DMS 273 (cell line): ENCODE data around the gene AMOT.

ENCODE experiments used
- DNase-seq: peaks from one replicate; lab custom pipeline; 2025; ENCODE audit not compliant: unreplicated experiment; lab: John Stamatoyannopoulos, UW

The AMOT gene

DNA sequence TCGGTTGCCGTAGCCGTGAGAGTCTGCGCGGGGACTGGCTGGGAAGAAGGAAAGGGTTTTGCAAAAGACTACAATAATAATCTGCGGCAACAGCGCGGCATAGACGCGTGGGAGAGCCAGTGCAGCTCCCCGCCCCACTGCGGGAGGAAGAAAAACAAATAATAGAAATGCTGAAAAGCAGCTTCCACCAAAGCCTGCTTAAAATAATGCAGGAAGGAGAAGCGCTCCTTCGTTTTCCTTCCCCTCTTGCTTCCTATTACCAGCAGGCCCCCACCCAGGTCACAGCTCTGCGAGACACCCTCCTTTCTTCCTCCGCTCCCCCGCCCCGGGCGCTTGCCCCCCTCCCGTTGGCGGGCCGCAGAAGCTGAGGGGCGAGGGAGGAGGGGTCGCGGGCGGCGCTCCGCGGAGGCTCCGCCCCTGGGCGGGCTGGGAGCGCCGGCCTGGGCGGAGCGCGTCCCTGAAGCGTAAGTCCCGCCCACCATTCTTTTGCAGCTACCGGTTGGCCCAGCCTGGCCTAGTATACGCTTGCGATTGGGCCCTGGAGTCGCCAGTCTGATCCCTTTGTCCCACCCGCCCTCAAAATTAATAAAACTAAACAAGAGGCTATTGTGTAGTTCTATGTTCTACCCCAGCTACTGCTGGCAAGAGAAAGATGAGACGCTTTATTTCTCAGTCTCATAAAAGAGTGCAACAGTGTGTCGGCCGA, 636 bp upstream of the AMOT start:
- DNase-seq: peak; percentile 92

DNA sequence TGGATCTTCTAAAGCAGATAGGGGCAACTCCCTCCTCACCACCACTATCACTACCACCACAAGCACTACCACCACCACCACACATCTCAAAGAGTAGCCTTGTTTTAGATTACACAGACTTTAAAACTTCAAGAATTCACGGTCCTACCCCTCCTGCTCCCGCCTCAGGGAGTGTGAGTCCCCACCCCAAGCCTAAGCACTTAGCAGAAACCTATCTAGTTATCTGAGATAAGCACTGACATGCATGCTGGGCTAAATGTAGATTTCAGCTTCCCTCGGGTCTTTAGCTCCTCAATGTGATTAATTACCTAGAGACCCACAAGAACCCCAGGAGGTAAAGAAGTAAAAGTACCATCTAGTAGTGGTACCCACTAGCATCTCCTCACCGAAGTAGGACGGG, 775 bp downstream of the AMOT start:
- DNase-seq: no peak

DNA sequence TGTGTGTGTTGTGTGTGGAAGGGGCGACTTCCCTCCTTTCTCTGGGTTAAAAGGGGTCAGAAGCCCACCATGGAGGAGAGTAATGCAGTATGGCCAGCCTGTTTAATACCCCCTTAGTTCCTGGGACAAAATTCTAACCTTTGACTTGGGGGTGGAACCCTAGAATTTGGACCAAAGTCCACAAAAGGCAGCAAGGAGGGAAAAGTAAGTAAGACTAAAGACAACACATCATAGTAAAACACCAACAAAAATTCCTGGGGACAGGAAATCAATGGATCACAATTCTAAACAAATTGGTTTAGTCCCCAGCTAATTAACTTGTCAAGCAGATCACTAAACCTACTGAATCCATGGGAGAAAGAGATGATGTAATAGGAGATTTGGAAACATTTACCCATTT, 3.1 kb downstream of the AMOT start:
- no peak for DNase-seq

DNA sequence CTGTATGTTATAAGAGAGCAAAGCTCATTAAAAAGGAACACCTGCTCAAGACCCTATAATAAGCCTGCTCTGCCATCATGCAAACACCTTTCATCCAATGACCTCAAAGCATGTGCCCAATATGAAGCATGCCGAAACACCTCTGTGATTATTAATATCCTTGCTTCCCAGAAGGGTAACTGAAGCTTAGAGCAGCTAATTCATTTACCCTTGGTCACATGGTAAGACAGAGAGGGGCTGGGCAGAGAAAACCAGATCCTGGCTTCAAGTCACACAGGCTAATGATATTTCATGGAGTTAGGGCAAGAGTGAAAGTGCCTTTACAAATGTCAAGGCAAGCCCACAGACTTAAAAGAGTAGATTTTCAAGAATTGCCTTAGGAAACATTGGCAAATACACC, 5.6 kb downstream of the AMOT start:
- no peak for DNase-seq

DNA sequence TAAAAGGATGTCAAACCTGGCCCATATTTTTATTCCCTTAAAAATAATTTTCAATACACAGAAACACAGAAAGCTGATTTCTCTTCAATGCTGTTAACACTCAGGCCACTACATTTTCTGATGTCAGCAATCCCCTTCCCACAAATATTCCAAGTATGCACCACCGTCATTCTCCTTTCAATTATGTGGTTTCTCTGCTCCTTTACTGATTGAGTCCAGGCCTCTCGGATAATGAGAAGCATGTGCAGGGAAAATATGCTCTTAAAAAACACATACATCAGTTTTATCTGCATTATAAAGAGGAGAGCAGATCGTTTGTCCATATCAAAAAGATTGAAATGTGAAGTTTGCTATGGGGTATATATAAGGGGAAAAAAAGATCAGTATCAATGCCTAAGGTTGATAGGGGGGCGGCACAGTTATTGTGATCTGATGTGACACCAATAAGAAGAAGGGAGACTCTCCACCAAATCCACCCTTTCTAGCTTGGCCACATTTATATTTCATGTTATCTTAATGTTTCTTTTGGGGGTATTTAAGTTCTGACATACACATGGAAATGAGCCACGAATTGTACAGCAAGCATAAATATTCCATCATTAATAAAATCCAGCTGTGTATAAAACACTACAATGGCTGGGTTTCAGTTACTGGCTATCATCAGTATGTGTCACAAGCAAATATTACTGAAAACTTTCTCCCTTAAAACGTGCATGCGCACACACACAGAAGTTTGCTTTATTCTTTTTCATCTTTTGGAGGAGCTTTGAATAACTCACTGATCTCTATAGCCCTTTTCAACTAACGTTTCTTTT, 6.4 kb downstream of the AMOT start:
- DNase-seq: no peak

DNA sequence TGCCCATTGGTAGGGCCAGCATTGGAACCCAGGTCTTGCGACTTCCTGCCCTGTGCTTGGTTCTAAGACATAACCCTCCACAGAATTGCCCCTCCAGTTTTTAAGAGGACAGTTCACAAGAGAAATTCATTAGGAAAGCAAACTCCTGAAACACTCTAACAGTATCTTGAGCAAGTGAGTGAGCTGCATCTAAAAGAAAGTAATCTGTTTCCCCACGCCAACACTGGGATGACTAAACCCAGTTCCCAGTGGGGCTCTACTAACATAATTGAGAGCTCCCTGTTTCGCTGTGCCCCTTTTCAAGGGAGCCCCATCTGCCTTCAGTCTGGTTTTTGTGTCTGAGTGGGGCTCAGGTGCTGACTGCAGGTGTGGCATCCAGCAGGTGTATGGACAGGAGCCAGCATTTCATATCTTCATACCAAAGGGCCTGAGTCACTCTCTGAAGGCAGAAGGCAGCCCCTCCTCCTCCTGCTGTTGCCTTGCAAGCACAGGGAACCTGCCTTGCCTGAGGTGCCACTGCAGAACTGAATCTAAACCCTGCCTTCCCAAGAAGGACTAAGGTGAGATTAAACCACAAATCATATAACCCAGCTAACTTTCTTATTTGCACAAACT, 8.0 kb downstream of the AMOT start:
- DNase-seq: no peak

DNA sequence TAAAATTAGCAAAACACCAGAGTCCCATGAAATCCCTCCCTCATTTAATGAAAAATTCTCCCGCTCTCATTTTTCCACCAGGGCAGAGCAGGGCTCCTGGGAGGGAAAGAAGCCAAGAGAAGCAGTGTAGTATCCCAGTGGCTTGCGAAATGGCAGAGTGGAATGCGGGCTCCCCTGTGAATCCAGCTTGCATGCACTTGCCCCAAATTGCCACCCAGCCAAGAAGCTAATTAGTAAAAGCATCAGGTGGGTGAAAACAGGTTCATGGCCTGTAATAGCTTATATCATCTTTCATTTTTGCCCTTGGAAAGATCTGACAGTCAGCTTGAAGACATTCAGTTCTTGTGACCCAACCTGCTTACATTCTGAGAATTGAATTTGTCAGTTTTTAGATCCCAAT, 10.1 kb downstream of the AMOT start:
- DNase-seq: no peak

DNA sequence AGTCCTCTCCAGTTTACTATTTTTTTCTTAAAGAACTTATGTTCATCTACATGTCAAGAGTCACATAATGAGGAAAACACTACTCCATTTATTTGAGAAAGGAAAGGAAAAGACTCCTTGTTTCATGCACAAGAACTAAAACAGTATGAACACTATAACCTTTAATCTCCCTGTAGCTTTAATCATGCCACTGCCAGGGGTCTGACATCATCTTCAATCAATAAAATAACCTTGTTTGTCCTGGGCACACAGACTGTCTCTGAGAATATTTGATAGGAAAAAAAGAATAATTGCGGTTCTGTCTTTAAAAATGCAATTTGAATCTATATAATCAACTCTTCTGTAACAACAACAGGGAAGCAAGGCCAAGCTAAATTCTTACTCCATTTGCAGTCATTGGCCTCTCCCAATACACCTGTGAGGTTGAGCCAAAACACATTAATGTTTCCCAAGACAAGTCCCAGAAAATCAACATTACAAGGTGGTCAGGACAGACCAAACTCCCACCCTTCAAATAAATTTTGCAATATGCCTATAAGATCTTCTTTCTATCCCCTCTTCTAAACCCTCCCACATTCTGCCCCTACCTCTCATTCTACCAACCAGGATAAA, 13.2 kb downstream of the AMOT start:
- no peak for DNase-seq

DNA sequence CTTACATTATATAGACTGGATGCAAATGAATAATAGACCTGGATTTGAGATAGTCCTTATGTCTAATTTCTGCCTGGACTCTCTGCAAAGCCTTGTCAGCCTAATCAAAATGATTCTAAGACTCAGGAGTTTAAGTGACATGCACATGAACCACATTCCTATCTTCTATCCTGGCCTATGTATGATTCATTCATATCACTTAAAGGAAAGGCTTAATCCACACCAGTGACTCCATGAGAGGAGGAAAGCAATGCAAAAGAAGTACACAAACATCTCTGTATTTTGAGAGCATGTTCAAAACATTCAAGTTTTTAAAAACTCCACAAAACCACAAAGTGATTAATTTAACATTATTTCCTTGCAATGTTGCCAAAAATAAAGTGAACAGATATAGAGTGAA, 14.6 kb downstream of the AMOT start:
- DNase-seq: no peak

DNA sequence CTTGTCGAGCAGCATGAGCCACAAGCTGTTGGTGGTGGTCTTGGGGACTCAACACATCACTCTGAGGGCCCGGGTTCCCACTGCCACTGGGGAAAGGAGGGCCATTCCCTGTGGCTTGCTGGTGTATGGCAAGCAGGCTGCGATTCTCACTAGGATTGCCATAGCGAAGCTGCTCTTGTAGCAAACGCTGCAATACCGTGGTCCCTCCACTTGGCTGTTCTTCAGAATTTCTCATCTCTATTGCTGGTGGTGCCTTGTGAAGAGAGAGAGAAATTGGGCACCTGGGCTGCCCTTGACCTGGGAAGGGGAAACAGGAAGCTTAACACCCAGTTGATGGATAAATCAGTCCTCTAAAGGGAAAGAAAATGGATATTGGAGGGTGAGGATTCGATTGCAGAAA, 17.7 kb downstream of the AMOT start:
- DNase-seq: no peak

DNA sequence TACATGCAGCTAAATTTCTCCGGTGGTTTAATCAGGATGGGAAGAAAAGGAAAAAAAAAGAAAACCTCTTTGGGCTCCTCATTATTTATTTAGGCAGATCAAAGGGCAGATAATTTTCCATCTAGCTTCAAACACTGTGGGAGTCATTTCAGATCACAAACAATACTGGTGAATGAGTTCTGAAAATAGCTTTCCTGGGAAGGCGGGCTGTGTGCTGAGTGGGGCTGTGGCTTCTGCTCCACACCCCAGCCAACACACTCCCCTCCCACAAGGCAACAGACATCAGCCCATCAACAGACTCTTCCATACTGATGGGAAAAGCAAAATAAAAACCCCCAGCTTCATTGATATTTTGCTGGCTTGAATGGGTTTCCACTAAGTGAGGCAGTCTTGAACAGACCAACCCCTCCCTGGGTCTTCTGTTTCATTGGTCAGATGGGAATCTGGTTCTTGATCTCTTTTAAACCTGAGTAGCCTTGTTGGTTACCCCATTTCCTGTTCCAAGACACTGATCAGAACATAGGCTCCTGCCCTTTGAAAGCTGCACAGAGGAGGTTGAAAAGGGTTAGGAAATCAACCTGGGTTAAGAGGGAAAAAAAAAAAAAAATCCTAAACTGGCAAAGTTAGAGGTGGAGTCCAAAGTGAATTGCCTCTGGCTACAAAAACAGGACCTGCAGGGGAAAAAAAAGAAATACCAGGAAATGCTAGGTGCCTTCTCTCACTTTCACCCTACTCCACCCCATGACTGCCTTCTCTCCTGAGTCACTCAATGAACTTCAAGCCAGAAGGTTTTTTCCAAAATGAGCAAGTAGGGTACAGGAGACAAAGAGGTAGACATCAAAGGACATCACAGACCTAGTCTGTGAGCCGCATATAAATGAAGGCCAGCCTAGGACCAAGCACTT, 20.0 kb downstream of the AMOT start:
- DNase-seq: no peak

DNA sequence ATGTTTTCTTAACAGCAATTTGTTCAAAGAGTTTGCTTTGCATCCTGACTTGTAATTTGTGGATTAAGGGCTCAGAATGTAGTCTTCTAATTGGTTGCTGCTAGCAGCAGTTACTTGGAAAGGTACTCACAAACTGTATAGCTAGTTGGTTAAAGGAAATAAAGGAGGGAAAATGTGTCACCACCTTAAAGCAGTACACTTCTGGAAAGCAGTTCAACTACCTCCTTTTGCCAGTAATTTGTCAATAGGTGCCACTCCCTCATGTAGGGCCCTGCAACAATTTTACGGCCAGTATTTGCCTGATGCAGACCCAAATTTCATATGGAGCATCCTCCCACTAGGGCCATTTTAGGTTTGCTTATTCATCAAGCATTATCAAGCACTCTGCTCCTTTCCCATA, 20.8 kb downstream of the AMOT start:
- no peak for DNase-seq

DNA sequence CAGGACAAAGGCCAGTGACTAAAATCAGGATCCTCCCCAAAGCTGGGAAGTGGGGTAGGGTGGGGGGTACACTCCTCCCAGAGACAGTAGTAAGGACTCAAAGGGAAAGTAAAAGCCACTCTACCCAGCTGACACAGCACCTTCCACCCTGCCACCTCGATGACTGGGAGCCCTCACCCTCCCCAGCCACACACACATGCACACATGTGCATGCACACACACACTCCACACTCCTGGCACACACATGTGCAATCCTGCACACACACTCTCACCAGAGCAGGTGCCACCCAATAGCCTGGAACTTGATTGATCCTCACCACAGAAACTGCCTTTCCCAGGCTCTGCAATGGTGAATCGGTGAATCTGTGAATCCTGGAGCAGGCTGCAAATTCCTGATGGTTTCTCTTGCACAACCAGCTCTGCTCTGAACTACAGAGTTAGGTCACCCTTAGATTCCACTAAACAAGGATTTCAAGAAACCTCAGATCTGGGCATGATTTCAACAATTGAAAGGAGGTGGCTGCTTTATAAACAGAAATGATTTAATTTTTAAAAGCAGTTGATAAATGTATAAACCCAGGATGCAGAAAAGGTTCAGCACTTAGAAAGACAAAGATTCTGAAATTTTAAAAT, 21.5 kb downstream of the AMOT start:
- DNase-seq: no peak

DNA sequence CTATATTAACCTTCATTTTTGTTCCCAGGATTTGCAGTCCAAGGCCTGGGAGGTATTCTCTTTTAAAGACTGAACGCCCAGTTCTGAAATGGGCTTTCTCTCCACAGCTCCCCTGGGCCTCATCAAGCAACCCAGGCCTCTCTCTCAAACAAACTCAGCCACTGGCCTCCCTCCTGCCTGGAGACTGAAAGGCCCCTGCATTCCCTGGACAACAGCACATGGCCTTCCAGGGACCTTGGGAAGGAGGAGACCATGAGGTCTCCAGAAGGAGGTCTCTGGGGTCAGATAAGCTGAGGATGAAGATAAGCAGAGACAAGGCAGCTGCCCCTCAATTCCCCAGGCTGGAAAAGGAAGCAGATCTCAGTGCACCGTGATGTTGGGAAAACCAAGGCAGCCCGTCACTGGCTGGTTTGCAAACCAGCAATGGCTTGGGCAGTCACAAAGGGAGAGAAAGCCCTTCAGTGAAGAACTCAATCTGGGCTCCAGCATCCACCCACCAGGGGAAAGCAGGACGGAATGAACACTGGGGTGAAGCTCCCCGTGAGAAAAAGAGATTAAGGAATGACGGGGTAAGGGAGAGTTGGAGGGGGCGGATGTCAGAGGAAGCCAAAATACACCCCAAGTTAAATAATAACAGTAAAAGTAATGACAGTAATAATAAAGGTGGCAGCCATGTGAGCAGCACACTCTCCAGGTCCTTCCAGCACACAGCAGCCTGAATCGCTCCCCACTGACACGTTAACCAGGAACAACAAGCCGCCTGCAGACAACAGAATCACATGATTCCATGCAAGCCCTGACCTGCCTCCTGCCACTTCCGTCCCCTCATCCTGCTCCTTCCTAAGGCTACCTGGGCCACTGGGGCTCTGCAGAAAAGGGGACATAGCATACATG, 22.3 kb downstream of the AMOT start:
- no peak for DNase-seq

DNA sequence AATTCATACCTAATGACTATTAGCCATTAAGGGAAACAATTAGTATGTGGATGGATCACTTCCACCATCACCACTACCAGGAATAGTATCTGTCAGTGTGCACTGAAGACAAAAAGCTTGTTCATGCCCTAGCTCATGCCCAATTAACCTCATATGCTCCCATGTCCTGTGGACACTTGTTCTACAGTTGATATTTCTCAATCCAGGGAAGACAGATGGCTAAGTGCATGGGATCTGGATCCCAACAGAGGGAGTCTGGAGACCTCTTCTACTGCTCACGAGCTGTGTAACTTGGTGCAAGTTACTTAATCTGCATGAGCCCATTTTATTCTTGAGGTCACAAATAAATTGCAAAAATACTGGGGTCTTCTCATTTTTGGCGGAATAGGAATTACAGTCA, 23.7 kb downstream of the AMOT start:
- peak; percentile 55 for DNase-seq

DNA sequence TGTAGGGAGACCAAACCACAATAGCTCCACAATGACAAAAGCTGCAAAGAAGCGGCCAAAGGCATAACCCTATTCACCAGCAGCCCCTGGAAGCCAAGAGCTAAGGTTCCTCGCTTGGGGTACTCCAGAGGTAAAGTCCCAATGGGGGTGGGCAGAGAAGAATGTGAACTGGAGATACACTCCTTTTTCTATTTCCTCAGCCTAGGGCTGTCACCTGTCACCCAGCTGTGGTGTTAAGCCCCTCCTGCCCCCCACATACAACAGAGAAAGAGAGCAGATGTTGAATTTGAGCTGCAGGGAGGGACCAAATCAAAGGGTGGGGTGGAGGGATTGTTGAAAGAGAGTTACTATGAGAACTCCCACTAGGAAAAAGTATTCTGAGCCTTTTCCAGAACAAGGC, 26.1 kb downstream of the AMOT start:
- no peak for DNase-seq

DNA sequence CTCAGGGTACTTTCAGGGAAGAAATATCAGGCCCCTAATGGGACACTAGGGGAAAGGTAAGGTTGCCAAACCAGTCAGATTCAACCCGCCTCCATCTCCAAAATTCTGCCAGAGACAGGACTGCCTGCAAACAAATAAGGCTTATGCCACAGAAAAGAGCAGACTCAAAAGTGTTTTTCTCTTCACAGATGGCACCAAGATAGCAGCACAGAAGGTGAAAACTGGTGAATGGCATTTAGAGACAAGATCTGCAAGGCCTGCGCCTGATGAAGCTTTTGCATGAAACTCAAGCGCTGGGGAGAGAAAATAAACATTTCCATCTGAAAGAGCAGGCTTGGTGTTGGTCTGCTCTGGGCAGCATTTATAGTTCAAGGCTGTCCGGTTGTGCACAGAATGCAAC, 27.9 kb downstream of the AMOT start:
- DNase-seq: no peak

DNA sequence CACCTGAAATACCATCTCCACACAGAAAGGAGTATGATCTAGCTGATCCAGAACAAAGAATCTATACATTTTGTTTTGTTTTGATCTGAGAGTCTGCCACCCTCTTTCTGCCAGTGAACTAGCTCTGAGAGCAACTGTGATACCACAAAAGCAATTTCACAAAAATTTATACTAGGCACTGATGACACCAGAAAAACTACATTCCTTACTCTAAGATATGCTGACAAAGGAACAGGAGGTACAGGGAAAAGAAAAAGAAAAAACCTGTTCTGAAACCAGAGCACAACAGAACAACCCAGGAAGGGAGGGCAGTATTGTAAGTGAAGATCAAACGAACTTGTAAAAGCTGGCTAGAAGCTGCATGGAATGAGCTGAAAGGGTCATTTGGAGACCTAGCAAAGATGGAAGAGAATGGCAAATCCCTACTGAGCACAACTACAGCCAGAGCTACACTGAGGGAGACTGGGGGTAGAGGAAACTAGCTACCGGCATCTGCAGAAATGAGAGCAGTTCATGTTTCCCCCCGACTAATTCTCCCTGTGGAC, 31.9 kb downstream of the AMOT start:
- no peak for DNase-seq

DNA sequence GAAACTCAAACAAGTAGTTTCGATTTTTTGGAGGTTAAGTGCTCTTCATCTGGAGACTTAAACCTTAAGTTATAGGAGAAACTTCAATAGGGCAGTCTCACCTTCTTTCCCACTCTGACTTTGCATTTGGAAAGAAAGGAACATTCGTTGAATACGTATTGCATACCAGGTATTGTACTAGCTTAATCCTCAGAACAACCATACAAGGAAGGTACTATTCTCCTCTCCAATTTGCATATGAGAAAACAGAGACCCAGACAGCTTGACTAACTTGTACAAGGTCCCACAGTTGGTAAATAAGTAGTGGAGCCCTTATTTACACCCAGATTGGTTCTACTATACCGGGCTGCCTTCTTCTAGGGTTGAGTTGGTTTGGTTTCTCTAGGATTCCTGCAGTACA, 32.6 kb downstream of the AMOT start:
- no peak for DNase-seq
